ENCODE measurements around the gene CD48.

CD48 gene

DNA sequence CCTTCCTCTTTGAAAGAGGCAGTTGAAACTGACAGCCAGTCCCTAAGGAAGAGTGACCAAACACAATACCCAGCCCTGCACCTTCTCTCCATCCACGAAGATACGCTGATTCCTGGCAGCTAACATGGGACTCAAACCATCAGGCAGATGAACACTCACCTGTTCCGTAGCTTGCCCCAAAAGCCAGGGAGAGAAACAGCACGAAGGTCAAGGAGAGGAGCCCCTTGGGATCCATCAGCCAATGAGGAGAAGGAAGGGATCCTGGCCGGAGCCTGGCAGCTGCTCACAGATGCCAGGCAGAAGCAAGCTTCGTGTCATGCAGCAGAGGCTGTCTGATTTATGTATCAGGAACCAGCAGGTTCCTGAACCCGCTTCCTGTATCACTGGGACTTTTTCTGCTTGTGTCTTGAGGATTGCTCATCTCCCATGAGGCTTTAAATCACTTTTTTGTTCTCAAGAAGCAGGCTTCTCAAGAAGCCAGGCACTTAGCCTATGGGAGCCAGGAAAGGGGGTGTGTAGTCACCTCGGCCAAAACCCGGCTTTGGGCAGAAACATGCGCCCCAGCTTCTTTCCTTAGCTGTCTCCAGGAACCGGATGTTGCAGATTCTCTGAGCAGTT, 64.8 kb downstream of the CD48 start, which contains the start of gene SLAMF1:
TSS of gene SLAMF1 (minus strand) at position 334 of the 618 bp plus-strand sequence. CDS start at position 235, 99 bp downstream.
- no peak for DNase-seq

DNA sequence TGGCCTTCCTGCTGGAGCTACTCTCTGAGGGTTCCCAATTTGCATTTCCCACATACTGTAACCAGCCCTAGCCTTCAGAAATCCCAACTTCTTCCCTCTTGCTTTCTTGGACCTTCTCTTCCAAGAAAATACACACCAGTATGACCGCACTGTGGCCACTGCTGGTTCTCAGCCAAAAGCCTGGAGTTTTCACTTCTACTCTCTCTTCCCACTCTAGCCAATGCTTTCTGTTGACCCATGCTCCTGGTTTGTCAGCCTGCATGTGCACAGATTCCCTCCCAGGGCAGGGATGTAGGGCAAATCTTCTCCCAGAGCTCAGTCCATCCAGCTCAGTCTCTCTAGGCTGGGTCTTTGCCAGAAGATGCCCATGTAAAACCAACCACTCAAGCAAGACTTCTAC, 65.4 kb downstream of the CD48 start:
- no peak for DNase-seq

DNA sequence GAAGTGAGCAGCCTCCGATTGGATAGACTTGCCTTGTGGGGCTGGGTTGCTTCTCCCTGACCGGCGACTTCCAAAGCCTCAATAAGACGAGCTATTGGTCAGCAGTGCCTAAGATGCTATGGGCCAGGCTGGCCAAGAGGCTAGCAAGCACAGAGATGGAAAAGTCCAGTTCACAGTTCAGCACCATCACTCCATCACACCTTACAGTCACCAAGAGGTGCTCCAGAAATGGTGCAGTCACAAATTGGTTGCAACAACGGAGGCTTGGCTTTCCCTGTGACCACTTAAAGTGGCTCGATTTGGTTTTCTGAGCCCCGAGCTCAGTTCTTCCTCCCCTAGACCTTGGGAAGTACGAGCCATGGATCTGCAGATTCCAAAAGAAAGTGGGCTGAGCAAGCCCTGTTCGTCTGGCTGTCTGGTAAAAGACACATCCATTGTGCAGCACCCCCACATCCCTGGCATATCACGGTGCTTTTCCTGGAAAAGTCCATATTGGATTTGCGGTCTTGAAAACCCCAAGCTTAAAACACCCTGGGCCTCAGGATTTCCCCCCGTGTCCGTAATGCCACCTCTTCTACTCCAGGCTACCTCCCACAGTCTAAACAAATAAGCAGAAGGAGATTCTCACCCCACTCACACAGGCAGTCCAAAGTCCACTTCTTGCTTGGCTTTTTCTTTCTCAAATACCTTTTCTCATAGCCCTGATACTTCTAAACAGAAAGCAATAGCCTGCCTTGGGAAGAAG, 66.1 kb downstream of the CD48 start:
- DNase-seq = no peak

DNA sequence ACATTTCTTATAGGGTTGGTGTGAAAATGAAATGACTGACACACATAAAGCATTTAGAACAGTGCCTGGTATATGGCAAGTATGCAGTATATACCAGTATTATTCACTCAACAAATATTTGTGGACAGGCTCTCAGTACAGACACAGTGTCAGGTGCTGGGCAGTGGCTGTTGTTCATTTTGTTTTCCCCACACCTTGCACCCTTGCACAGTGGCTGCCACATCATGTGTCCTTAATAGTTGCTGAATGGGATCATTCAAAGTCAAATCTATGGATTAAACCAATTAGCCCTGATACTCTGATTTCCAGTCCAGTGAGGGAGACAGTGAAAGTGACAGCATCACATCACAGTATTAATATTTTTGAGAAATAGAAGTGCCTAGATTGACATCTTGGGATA, 67.2 kb downstream of the CD48 start:
- no peak for DNase-seq

DNA sequence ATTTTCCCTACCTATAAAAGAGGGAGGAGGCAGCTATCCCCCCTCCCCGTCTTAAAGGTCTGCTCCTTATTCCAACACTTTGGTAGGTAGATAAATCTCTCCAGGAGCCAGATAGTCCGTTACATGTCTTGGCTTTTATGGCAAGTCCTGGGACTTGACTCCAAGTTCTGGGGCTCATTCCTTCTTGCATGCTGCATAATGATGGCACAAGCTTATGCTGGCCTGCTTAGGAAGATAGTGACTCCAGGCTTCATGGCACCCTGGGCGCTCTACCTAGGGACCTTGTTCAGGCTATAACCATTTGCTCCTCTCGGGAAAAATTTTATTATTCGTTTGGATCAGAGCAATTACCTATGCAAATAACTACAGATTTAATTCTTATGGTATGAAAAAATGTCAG, 68.5 kb downstream of the CD48 start:
- no peak for DNase-seq

DNA sequence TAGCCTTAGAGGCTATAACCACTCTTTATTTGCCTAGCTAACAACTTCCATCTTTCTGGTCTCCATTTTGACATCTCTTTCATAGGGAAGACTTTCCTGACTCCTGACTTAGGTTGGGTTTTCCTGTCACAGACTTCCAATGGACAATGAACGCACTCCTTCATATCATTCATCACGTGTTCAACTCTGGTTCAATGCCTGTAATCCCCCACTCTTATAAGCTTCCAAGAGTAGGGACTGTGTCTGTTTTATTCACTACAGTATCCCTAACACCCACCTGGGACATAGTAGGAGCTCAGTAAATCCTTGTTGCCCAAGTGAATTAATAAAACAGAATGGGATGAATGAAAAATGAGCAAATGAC, 69.4 kb downstream of the CD48 start:
- no peak for DNase-seq

DNA sequence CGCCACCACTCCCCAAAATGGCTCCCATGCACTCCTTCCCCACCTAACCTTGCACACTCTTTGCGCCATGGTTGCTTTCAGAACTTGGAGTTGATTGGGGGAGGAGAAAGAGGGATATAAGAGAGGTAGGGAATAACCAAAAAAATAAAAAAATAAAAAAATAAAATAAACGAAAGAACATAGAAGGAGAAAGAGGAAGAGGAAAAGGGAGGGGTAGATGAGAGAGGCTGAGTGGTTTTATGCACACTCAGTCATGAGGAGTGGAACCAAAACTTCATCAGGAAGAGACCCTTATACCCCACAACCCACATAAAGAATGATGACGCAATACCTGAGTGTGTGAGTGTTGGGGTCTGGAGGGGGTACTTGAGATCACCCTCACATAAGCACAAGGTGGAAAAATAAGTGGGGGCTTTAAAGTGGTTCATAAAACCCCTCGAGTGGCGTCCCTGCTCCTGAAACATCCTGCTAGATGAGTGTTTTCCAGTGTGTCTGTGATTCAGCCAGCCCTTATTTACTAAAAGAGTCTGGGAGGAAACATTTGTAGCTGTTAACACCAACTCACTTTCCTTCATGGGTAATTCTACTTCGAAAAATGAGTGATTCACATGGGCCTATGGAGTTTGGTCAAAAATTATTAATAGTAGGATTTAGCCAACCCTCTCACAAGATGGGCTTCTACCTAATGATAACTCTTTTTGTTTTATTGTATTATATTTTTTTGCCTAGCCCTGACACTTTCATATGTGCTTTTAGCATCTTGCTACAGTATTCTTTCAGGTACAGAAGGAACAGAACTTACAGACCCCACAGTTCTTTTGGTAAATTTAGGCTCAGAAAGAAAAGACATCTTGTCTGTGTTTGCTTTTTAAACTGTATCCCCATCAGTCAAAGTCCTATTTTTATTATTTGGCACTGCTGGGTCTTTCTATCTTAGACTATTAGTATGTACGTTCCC, 70.0 kb downstream of the CD48 start:
- DNase-seq = no peak

DNA sequence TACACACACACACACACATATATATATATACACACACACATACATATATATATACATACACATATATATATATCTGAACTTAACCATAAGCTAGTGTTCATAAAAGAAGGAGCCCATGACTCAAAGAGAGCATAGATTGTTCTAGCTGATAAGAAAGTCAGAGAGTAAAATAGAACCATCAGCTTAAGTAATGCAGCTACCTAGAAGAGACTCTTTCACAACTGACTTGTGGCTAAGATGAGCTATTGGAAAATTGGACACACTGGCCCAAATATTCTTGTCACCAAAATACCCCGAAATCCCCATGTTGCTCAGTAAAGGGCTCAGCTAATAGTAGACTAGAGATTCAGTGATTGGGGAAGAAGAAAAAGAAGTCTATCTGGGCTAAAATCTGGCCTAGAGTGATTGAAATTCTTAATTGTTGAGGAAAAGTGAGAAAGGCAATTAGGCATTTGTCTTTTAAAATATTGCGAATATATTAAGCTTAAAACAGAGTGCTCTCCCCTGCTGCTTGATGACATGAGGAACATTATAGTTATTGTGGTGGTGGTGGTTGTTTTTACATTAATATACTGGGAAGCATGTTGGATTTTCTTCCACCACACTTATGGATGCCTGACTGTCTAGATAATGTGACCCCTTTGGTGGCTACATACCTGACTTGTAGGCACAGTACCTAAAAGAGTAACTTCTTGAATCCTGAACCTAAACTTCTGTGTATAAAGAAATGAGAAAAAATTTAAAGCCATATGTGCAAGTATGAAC, 71.1 kb downstream of the CD48 start:
- no peak for DNase-seq

DNA sequence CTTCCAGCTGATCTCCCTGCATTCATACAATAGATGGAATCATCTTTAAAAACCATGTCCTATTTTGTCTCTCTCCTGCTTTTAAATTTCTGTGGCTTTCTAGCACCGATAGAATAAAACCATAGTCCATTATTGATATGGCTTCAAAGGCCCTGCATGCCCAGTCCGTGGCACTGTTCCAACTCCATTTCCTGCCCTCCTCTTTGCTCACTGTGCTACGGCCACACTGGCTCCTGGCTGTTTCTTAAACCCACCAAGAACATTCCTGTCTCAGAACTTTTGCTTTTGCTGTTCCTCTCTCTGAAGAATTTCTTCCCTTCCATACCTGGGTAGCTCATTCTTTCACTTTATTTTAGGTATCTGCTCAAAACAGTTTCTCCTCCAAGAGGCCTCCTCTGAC, 72.0 kb downstream of the CD48 start:
- no peak for DNase-seq

DNA sequence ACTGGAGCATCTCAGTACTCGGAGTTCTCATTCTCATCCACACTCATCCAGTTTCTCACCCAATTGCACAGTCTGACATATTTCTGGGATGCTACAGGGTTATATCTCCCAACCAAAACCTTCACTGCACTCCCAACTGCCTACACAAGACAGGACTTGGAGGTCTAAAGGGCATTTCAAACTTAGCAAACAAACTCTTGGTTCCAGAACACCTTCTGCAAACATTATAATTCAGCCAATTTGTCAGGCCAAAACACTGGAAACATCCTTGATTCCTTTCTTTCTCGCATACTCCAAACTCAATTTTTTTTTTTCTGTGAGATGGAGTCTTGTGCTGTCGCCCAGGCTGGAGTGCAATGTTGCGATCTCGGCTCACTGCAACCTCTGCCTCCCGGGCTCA, 72.7 kb downstream of the CD48 start:
- DNase-seq = no peak

DNA sequence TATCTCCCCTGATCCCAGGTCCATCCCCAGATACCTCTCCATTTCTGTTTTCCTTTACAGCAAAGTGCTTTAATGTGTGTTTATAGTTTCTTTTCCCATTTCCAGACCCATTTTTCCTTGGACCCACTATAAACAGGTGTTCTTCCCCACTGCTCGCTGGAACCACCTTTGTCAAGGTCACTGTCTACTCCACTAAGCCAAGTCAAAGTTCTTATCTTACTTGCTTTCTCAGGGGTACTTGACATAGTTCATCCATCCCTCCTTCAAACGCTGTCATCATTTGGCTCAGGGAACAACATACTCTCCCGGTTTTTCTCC, 73.1 kb downstream of the CD48 start:
- DNase-seq = no peak

DNA sequence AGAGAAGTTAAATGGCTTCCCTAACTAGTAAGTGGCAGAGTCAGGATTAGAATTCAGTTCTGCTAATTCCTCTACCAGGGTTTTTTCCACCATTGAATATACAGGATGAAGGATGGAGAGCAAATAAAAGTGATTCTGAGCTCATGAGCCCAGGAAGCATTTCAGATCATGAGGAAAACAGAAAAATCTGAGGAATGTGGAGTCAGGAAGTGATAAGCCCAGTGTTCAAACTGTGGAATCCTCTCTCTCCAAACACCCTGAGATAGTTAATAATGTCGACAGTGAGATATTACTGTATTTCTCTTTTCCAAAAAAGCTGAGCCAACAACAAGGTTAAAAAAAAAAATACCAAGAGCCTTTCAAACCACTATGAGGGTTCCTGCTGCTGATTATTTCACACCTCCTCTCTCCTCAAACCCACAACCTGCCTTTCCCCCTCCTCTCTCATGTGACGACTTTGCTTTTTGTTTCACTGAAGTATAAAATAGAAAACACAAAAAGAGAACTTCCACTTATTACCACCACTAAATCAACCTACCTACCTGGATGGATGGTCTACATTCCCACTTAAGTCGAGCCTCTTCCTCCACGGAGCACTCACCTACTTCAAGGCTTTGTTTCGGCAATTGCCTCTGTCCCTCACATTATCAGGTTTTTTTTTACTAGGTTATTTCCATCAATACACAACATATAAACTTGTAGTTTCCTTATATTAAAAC, 73.6 kb downstream of the CD48 start:
- DNase-seq = no peak

DNA sequence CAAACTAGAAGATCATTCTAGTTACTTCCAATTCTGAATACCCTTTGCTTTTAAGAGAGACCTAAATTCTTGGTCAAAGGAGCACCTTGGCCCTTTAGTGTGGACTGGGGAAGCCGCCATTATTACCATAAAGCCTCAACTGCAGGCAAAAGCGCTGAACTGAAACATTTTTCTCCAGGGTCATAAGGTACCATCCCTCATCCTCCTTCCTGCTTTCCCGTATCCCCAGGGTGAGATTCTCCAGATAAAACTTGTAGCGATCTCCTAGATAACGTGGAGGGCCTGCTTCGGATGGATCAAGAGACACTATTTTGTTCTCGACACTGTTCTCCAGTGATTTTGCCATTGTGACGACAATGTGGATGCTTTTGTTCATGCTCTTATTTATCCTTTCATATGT, 74.6 kb downstream of the CD48 start:
- no peak for DNase-seq

DNA sequence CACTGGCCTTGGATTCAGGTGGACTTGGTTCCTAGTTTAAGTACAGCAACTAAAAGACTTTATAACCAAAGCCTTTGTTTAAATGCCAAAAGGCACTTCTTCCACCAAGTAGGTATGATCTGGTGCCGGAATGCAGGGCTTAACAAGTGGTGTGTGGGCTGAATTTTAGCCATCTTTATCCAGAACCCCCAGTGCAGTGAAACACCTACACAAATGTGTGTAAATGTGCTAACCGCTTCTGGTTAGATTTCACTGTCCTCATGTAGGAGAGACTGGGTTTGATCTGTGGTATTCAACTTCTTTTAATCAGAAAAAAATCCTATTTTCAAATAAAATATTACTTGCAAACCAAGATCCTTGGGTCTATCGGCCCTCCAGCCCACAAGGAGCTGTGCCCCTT, 75.1 kb downstream of the CD48 start:
- DNase-seq = no peak

DNA sequence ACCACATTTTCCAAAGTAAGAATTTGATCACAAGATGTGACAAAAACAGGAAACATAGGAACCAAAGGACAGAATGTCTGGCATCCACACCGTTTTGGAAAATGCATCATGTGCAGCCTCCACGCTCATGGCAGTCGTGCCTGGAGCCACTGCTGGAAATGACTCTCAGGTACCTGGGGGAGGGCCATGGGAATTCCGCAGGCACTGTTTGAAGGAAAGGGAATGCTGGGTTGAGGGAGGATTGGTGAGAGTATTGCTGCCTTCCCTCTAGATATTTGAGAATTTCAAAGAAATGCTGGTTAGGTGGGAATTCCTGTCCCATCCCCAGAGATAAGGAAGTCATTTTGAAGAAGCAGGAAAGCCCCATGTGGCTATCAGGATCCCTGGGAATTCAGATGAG, 75.5 kb downstream of the CD48 start:
- DNase-seq = no peak

DNA sequence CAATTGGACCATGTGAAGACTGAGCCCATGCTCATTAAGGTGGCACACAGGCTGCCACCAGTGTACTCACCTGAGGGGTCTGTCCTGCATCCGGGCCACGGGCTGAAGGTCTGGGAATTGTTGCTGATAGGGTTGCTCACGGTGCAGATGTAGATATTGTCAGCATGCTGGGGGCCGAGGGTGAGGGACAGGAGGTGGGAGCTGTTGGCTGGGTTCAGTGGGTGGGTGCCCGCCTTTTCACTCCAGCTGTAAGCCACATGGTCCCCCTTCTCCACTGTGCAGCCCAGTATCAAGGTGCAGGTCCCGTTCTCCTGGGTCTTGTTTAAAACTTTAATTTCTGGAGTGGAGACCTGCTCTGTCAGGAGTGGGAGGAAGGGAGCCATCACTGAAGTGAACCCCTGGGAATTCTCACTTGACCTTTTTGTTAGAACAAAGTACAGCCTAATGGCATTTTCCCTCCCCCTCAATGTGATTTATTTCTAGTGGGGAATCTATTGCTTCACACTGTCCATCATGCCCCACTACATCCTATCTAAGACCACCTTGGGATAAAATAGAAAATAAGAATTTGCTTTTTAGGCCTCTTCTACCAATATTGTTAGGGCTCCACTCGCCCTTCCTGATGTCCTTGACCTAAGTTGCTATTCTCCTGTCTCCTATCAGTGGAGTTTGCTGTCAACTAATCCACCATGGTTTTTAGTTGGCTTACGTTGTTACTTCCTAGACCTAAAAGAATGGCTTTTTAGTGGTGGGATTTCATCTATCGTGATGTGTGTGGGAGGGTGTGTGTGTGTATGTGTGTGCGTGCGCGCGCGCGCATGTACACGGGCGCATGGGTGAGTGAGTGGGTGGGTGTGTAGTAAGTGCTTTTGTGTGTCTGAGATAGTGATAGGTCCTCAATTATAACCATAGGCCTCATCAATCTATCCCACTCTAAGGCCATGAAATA, 76.8 kb downstream of the CD48 start:
- no peak for DNase-seq

DNA sequence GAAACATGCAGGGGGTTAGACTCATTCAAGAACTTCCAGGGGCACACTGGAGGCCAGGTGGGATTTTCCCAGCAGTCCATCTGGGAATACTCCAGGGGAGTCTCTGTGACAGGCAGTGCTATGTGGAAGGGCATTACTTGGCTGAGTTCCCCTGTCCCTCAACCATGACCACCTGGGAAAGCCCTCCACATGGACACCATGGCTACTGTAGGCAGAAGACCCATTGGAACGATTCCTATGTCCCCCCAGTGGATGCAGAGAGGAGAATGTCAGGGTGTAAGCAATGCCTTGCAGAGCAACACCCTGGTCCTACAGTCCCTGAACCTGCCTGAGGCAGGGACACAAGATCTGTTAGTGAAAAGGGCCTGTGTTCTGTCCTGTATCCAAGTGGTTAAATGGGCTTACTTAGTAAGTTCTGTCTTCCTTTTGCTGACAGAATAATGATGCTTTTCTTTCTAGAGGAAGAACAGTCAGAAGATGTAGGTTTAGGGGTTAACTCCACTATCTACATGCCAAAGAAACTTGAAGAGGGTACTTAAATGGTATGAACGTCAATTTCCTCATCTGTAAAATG, 78.2 kb downstream of the CD48 start:
- DNase-seq = no peak

DNA sequence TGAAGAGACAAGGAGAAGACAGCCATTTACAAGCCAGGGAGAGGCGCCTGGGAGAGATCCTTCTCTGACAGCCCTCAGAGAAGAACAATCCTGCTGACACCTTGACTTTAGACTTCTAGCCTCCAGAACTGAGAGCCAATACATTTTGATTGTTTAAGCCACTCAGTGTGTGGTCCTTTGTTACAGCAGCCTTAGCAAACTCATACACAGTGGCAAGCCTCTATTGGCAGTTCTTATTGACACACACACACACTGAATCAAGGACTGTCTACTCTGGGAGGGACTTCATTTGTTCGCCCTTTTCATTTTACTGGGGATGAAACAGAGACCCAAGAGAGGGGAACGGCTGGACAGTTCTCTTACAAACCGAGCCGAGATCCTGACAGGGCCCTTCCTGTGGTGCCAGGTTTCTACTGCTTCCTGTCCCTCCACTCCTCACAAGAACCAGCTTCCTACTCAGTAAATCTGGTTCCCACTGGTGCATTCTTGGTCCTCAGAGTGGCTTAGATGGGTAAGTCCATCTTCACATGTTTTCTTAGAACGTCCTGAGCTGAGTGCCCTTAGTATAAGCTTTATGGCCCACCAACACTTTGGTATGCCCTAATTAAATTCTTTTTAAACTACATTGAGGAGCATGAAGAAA, 79.5 kb downstream of the CD48 start:
- DNase-seq = no peak

DNA sequence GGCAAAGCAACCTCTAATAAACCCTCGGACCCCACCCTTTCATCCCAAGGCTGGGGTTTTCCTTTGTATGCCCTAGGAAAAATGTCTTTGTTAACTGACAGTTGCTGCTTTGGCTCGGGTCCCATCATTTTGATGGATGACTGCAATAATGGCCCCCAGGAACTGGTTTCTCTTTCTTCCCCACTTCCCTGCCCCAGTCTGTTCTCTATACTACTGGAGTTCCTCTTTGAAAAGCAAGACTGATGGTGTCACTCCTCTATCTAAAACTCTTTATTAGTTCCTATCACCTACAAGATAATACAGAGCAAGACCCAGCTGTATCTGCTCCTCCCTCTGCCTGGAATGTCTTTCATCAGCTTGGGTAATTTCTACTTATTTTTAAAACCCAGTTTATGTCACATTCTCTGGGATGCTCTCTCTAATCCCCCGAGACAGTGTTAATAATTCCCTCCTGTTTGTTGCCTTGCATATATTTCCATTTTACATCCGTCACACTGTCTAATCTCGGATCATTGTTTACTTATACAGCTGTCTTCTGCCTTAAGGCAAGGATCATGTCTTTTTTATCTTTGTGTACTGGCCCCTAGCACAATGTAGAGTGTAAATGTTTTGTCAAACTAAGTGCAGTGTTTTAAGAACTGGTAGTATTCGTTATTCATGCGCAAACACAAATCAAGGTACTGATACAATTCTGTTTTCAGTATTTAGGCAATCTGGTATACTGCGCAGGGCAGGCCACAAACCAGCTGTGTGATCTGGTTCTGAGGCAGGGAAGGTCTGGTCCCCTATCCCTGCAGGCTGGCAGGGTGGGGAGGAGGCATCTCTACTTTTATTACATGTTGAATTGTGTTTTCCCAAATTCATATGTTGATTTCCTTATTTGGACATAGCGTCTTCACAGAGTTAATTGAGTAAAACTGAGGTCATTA, 80.8 kb downstream of the CD48 start:
- no peak for DNase-seq
